Stomach (tissue), 4 donors: ENCODE measurements around the gene ARHGAP1.

Experiments used
- CTCF ChIP-seq, 7 experiments: fragments of 450-650 bp in 4 of 7; fragments of 200-600 bp in 3 of 7; sonication (generic) in 3 of 7; IDR thresholded peaks; one replicate each; pipeline ENCODE4 v1.5.1; 2016 to 2019; ENCODE audit warnings: antibody characterized with exemption in 7 of 7, control low read depth in 2 of 7, mild to moderate bottlenecking in 1 of 7
- POLR2A ChIP-seq, 4 donors: fragments of 450-650 bp; IDR thresholded peaks; one replicate each; pipeline ENCODE4 v1.6.1; 2016; ENCODE audit warnings: antibody characterized with exemption in 4 of 4, control low read depth in 2 of 4, mild to moderate bottlenecking in 1 of 4, moderate library complexity in 1 of 4
- POLR2AphosphoS5 ChIP-seq, 3 donors: sonication (generic); formaldehyde crosslinking; IDR thresholded peaks; one replicate each; pipeline ENCODE4 v1.6.1; 2016; ENCODE audit warnings: antibody characterized with exemption in 3 of 3

- TF ChIP-seq POLR2A (IDR thresholded peaks at IDR 0.05) (no peak), CTCF (IDR thresholded peaks at IDR 0.05) (no peak), POLR2AphosphoS5 (IDR thresholded peaks at IDR 0.05) (no peak)
These were observed 4.2 kb downstream of the ARHGAP1 start for GRCh38 chr11:46696212-46696558.
